Suppressor macrophage treated with lipopolysaccharide for 1 hour (primary cell): ENCODE results near the gene DHDH.
"Not testable (repeated sequence)": the region's sequence is repeated elsewhere in the genome, so short reads cannot be mapped to it uniquely, and the experiment has no call there.

Source experiments
- DNase-seq, 3 donors: peaks; one replicate each; pipeline ENCODE4 v3.0.0-alpha.2; 2020 to 2022

Gene DHDH

DNA sequence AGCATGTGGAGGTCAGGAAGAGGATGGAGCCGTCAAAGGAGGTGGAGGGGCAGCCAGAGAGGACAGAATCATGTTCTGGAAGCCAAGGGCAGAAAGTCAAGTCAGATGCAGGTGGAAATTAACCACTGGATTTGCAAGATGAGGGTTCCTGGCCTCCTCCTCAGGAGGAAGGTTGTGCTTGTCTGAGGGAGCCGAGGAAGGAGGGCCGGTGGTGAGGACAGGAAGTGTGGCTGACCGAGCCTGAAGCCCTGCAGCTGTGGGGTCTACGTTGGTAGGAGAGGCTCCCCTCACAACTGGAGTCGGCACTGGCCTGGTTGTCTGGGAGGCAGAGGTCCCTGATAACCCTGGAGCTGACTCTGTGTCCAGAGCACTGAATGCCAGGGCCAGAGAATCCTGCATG, 15.4 kb upstream of the DHDH start:
- DNase-seq = peak in 1 of 3 donors; percentile 13

DNA sequence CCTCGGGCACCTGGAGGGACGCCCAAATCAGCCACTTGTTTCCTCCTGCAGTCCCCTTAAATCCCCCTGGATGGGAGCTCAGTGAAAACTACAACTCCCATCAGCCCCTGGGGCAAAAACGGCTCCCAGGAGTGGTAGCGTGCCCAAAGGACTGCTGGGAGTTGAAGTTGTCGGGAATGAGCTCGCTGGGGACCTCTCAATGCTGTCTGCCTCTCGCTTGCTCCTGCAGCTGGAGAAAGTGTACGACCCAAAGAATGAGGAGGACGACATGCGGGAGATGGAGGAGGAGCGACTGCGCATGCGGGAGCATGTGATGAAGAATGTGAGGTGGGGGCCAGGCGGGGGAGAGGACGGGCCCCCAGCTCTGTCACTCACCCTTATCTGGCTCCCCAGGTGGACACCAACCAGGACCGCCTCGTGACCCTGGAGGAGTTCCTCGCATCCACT, 14.7 kb upstream of the DHDH start:
- peak in 2 of 3 donors; percentile 11 to 28 for DNase-seq

DNA sequence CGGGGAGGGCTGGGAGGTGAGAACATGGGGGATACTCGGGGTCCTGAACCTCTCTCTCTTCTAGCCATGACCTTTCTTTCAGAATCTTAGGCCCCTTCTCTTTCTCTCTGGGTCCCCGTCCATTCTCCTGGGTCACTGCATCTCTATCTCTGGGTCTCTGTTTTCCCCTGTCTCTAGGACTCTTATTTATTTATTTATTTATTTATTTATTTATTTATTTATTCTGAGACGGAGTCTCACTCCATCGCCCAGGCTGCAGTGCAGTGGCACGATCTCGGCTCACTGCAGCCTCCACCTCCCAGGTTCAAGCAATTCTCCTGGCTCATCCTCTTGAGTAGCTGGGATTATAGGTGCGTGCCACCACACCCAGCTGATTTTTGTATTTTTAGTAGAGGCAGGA, 14.2 kb upstream of the DHDH start:
- not testable (repeated sequence) for DNase-seq

DNA sequence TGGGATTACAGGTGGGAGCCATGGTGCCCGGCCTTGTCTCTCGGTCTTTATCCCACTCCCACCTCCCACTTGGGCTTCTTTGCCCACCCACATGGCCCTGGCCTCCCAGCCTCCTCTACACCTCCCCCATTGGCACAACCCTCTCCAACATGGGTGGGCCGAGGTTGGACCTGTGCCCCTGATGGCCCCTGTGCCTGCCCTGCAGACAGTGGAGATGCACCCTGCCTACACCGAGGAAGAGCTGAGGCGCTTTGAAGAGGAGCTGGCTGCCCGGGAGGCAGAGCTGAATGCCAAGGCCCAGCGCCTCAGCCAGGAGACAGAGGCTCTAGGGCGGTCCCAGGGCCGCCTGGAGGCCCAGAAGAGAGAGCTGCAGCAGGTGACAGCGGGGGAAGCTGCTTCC, 12.6 kb upstream of the DHDH start:
- DNase-seq = no peak

DNA sequence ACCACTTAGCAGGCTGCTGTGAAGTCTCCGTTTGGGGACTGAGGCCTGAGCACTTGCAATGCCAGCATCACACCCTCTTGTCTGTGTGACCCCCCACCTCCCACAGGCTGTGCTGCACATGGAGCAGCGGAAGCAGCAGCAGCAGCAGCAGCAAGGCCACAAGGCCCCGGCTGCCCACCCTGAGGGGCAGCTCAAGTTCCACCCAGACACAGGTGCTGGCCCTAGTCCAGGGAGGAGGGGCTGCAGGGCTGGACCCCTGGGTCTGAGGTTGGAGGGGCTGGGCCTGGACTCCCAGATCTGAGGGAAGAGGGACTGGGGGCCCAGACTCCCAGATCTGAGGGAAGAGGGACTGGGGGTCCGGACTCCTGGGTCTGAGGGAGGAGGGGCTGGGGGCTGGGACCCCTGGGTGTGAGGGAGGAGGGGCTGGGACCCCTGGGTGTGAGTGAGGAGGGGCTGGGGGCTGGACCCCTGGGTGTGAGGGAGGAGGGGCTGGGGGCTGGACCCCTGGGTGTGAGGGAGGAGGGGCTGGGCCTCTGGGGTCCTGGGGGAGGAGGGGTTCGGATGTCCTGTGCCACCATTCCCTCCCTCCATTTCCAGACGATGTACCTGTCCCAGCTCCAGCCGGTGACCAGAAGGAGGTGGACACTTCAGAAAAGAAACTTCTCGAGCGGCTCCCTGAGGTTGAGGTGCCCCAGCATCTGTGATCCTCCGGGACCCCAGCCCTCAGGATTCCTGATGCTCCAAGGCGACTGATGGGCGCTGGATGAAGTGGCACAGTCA, 11.6 kb upstream of the DHDH start:
- no peak for DNase-seq

DNA sequence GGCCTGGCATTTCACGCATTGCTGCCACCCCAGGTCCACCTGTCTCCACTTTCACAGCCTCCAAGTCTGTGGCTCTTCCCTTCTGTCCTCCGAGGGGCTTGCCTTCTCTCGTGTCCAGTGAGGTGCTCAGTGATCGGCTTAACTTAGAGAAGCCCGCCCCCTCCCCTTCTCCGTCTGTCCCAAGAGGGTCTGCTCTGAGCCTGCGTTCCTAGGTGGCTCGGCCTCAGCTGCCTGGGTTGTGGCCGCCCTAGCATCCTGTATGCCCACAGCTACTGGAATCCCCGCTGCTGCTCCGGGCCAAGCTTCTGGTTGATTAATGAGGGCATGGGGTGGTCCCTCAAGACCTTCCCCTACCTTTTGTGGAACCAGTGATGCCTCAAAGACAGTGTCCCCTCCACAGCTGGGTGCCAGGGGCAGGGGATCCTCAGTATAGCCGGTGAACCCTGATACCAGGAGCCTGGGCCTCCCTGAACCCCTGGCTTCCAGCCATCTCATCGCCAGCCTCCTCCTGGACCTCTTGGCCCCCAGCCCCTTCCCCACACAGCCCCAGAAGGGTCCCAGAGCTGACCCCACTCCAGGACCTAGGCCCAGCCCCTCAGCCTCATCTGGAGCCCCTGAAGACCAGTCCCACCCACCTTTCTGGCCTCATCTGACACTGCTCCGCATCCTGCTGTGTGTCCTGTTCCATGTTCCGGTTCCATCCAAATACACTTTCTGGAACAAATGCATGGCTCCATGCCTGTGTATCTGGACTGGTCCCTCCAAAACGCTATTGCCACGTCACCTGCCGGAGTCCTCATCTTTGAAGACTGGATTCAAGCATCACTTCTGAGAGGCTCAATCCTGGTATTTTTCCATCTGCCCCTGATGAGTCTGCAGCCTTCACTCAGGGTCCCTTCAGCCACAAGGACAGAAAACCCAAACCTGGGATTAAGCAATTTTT, 10.7 kb upstream of the DHDH start:
- DNase-seq = no peak

DNA sequence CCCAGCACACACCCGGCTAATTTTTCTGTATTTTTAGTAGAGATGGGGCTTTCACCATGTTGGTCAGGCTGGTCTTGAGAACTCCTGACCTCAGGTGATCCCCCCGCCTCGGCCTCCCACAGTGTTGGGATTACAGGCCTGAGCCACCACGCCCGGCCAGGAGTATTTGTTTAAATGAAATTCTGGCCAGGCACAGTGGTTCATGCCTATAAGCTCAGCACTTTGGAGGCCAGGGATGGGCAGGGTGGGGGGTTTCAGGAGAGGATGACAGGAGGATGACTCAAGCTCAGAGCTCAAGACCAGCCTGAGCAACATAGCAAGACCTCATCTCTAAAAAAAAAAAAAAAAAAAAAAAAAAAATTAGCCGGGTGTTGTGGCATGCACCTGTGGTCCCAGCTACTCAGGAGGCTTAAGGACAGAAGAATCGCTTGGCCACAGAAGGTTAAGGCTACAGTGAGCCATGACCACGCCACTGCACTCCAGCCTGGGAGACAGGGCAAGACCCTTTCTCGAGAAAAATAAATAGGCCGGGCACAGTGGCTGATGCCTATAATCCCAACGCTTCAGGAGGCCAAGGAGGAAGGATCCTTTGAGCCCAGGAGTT, 8.2 kb upstream of the DHDH start:
- peak; percentile 44 to 80 (median 77) for DNase-seq

DNA sequence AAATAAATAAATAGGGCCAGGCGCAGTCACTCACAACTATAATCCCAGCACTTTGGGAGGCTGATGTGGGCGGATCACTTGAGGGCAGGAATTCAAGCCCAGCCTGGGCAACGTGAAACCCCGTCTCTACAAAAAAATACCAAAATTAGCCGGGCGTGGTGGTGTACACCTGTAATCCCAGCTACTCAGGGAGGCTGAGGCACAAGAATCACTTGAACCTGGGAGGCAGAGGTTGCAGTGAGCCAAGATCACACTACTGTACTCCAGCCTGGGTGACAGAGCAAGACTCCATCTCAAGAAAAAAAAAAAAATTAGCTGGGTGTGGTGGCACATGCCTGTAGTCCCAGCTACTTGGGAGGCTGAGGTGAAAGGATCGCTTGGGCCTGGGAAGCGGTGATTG, 7.6 kb upstream of the DHDH start:
- not testable (repeated sequence) for DNase-seq

DNA sequence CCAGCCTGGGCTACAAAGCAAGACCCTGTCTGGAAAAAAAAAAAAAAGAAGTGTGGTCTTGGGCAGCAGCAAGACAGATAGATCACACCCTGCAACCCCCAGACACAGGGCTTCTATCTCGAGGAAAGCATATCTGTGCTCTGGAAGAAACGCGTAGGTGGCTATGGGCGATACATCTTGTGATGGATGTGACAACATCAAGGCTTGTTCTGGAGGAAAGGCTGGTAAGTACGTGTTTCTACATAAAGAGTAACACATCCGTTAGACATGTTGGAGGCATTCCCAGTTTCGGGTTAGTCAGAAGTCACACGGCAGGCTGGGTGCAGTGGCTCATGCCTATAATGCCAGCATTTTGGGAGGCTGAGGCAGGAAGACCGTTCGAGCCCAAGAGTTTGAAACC, 6.6 kb upstream of the DHDH start:
- DNase-seq = peak; percentile 94 to 99 (median 96)

DNA sequence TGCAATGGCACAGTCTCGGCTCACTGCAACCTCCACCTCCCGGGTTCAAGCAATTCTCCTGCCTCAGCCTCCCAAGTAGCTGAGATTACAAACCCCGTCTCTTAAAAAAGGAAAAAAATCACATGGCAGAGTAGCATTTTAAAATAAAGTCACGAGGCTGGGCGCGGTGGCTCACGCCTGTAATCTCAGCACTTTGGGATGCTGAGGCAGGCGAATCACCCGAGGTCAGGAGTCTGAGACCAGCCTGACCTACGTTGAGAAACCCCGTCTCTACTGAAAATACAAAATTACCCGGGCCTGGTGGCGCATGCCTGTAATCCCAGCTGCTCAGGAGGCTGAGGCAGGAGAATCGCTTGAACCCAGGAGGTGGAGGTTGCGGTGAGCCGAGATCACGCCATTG, 5.8 kb upstream of the DHDH start:
- peak; percentile 49 to 53 (median 51) for DNase-seq

DNA sequence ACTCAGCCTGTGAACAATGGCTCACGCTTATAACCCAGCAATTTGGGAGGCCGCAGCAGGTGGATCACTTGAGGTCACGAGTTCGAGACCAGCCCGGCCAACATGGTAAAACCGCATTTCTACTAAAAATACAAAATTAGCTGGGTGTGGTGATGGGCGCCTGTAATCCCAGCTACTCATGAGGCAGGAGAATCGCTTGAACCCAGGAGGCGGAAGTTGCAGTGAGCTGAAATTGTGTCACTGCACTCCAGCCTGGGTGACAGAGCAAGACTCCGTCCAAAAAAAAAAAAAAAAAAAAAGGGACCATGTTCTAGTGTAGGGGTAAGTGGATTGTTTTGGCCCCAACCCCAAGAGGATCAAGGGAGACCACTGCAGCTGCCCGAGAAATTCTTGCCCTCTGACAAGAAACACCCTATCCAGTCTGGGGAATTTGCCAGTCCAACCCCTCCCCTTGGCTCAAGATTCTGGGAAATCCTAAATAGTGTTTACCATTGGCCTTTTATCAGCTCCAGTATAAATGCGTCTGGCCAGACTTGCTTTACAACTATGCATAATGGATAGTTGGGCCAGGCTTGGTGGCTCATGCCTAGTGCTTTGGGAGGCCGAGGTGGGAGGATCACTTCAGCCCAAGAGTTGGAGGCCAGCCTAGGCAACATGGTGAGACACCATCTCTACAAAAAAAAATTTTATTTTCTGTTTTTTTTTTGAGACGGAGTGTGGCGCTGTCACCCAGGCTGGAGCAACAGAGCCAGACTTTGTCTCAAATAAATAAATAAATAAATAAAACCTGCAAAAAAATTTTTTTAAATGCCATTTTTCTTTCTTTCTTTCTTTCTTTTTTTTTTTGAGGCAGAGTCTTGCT, 5.1 kb upstream of the DHDH start:
- no peak for DNase-seq

DNA sequence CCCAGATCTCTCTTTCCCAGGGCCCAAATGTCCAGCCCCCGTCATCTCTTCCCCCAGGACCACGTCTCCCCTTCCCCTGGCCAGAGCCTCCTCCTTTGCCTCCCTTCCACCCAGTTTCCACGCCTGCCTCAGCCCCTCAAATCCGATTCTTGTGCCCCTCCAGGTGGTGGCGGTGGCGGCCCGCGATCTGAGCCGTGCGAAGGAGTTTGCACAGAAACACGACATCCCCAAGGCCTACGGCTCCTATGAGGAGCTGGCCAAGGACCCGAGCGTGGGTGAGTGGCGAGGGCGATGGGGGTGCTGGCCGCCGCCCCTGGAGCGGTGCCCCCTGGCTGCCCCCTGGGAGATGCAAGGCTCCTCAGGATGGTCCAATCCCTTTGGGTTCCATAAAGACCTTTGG, 1.3 kb downstream of the DHDH start:
- no peak for DNase-seq

DNA sequence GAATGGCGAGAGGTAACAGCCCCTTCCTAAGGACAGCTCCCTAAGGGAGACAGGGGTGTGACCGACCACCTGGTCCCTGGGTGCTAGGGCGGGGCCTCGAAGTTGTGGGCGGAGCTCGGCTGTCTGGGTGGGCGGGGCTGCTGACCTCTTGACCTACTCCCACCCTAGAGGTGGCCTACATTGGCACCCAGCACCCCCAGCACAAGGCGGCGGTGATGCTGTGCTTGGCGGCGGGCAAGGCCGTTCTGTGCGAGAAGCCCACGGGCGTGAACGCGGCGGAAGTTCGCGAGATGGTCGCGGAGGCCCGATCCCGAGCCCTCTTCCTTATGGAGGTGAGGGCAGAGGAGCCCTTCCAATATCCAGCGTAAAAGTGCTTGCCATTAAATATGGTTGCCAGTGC, 2.4 kb downstream of the DHDH start:
- DNase-seq = no peak

DNA sequence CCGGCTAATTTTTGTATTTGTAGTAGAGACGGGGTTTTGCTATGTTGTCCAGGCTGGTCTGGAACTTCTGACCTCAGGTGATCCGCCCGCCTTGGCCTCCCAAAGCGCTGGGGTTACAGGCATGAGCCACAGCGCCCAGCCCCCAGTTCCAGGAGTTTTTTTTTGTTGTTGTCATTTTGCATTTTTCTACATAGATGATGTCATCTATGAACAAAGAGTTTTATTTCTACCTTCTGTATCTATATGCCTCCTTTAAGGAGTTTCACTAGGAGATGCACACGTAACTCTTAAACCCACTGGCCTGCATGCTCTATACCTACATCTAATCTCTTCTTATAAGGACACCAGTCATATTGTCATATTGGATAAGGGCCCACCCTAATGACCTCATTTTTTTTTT, 4.8 kb downstream of the DHDH start:
- no peak for DNase-seq

DNA sequence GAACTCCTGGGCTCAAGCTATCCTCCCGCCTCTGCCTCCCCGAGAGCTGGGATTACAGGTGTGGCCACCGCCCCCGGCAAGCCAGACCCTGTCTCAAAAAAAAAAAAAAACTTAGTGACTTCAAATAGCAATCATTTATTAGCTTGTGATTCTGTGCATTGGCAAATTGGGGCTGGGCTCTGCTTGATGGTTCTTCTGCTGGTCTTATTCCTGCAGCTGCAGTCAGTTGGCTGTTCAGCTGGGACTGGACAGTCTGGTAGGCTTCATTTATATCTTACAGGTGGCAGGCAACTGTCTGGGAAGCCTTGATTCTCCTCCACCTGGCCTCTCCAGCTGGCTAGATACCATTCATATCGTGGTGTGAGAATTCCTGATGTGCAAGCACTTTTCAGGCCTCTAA, 7.4 kb downstream of the DHDH start:
- no peak for DNase-seq

DNA sequence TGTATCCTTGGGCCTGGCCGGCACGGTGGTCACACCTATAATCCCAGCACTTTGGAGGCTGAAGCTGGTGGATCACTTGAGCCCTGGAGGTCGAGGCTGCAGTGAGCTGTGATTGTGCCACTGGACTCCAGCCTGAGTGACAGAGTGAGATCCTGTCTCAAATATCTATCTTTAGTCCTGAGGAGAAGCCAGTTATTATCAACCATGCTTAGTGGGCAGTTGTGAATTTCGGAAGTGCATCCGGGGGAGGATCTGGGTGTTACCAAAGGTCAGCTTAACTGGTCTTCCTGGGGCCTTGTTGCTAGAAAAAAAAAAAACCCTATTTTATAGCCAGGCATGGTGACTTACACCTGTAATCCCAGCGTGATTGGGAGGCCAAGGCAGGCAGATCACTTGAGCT, 9.6 kb downstream of the DHDH start:
- no peak for DNase-seq

DNA sequence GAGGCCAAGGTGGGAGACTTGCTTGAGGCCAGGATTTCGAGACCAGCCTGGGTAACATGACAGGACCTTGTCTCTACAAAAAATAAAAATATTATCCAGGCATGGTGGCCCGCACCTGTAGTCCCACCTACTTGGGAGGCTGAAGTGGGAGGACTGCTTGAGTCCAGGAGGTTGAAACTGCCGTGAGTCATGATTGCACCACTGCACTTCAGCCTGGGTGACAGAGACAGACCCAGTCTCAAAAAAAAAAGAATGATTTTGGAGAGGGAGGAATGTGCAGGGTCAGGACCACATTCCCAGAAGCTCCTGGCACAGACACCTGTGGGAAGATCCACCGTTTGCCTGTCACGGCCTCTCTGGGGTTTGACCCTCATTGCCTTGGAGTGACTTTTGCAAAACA, 11.9 kb downstream of the DHDH start:
- no peak for DNase-seq

DNA sequence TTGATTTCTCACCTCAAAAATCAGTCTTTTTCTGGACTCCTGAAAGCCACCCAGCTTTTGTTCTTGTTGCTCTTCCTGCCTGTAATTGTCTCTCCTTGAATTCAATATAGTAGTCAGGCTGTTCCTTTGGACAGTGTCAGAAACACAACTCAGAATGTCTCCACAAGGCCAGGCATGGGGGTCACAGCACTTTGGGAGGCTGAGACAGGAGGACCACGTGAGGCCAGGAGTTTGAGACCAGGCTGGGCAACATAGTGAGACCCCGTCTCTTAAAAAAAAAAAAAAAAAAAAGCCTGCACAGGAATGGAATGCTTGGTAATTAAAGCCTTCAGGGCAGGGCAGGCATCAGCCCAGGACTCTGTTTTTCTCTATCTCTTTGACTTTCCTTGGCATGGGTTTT, 12.3 kb downstream of the DHDH start:
- DNase-seq = no peak

DNA sequence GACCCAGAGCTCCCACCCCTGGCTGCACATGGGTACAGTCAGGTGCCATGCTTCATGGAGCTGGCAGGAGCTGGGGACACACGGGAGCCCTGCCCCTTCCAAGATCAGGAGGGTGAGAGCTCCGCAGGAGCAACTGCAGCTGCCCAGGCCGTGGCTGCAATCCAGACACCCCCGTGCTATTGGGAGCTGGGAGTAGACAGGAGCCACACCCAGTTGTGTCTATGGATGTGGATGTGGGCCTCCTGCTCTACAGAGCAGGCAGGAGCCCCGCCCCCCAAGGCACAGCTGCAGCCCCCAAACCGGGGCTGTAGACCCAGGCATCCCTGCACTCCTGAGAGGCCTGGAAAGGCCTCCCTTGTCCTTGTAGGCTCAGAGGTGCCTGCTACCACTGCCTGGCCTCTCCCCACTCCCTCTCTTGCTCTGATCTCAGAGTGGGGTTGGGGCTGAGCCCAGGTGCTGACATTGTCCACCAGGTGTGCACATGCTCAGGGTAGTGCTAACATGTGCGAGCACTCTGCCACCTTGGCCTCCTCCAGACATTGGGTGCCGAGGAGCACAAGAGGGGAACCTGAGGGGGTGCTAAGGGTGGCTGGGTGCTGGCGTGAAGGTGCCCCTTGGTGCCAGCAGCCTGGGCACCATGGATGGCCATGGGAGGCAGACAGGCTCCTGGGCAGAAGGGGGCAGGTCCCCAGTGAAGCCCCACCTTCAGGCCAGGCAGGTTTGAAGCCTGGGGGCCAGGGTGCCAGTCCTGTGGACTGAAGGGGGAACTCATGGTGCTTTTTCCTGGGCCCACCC, 13.2 kb downstream of the DHDH start:
- no peak for DNase-seq

DNA sequence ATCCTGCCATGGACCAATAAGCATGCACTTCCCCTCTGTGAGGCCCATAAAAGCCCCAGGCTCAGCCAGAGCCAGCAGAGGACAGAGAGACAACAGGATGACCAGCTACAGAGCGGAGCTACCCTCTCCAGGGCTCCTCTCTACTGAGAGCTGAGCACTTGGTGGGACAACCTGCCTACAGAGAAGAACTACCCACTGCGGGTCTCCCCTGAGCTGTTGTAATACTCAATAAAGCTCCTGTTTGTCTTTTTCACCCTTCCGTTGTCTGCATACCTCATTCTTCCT, 13.7 kb downstream of the DHDH start:
- no peak for DNase-seq

DNA sequence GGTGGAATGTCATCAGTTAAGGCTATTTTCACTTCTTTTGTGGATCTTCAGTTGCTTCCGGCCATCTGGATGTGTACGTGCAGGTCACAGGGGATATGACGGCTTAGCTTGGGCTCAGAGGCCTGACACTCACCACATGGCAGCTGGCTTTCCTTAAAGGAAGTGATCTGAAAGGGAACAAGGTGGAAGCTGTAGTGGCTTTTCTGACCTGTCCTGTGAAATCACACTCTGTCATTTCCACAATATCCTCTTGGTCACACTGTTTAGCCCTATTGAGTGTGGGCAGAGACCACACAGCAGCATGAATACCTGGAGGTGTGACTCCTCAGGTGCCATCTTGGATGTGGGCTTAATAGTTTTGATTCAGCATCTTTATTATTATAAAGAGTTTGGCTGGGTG, 16.7 kb downstream of the DHDH start:
- DNase-seq = no peak
